Activated gamma-delta T cell treated with anti-CD3 and anti-CD28 coated beads, Interleukin-2, amount 50 U/mL, for 16 hours (primary cell): Measurements from ENCODE around the gene CDCP1.

Experiments
- DNase-seq: peaks from one replicate; pipeline ENCODE4 v3.0.0-alpha.2; 2020; ENCODE audit warnings: low read depth

Gene CDCP1

DNA sequence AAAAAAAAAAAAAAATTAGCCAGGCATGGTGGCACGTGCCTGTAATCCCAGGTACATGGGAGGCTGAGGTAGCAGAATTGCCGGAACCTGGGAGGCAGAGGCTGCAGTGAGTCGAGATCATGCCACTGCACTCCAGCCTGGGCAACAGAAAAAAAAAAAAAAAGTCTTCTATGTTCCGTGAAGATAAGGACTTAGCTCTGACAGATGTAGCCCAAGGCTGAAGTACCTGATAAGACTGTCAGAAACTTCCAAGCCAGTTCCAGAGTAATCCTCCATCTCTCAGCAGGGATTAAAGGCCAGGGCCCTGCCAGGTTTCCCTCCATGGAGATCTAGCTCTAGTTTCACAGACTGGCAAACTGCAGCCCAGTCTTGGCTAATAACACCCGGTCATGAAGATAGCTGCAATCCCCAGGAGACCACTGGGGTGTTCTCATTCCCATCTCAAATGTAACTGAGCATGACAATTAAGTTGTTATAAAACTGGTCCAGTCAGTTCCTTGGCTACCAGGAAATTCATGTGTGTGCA, 8.5 kb downstream of the CDCP1 start:
- no peak for DNase-seq

DNA sequence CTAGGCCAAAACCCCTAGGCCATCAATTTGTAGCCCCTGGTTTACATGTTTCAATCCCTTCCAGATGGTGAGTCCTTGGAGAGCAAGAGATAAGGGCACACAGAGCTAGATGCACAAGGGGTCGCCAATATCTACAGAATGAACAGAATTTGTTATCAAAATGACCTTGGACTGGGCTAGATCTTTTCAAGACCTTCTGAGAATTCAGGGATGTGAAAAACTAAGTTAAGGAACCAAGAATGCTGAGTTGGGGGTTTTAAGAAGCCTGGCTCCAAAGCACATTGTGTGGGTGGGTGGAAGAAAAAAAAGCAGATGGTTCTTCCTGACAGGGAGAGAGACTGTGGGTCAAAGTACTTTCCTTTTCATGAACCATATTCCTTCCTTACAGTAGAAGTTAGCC, 10.2 kb downstream of the CDCP1 start:
- DNase-seq, result no peak

DNA sequence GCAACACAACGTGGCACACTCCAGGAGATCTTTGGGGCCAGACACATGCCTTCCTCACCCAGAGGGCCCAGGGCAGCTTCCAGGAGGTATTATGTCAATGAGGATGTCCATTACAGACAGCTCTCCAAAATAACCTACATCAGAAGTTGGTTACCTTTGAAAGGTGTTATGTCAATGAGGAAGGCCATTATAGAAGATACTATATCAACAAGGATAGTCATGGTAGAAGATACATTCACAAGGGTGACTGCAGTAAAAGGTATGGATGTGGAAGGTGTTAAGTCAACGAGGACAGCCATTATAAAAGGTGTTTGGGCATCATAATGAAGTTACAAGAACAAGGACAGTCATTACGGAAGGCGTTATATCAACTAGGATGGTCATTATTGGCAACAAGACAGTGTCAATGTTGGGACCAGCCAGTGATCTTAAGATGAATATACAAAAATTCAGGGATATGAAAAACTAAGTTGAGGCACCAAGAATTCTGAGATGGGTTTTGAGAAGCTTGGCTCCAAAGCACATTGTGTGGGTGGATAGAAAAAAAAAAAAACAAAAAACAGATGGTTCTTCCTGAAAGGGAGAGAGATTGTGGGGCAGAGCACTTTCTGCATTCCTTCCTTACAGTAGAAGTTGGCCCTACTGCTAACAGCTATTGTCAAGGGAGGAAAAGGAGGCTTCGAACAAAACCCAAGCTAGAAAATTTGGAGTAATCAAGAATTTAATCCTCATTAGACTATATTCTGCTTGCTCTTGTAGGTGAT, 11.2 kb downstream of the CDCP1 start:
- no peak for DNase-seq

GRCh38 chr3:45132568-45133211, 13.5 kb downstream of the CDCP1 start:
- DNase-seq, result no peak

DNA sequence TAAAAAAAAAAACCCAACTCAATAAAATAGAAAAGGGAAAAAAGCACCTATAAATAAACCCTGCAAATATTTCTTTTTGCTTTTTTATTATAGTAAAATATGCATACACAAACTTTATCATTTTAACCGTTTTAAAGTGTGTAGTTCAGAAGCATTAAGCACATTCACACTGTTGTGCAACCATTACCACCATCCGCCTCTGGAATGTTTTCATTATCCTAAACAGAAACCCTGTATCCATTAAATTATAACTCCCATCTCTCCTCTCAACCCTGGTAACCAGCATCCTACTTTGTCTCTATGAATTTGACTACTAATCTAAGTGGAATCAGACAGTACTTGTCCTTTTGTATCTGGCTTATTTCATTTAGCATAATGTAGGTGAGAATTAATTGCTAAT, 15.0 kb downstream of the CDCP1 start:
- DNase-seq, result no peak

GRCh38 chr3:45130476-45130875, 15.7 kb downstream of the CDCP1 start:
- DNase-seq, result no peak

- DNase-seq, result no peak
Measured at GRCh38 chr3:45128950-45129349, 17.2 kb downstream of the CDCP1 start.

- DNase-seq, result no peak
Measured at GRCh38 chr3:45127130-45127822, 18.9 kb downstream of the CDCP1 start.

GRCh38 chr3:45126730-45127129, 19.4 kb downstream of the CDCP1 start:
- DNase-seq, result no peak

- DNase-seq, result no peak
Measured at GRCh38 chr3:45125550-45126026, 20.6 kb downstream of the CDCP1 start.

- no peak for DNase-seq
Measured at GRCh38 chr3:45124956-45125355, 21.2 kb downstream of the CDCP1 start.

- DNase-seq, result no peak
Measured at GRCh38 chr3:45124352-45124751, 21.8 kb downstream of the CDCP1 start.

DNA sequence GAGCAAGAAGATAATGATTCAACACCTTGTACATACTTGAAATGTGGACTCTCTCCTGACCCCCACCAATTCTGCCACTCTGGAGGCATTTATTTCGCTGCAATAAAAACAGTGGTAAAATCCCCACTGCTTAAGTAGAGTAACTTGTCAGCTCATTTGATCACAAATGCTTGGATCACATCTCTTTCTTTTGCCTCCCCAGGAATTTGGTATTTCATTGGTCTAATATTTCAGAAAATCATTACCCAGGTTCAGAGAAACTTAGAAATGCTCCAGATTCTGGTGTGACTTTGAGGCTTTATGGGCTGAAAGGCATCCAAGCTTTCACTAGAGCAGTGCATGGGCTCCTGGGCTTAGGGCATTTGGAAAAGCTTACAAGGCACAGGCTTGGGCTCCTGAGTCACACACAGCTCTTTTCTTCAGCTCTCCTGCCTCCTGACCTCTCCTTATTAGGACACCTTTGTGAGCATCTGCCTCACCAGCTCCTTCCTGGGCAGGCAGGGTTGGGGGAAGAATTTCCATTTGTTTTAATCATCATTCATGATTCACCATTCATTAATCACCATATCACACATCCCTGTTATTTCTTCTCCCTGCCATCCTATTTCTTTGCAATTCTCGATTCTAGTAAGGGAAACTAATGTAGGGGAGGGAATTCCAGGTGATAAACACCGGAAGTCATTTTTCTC, 22.5 kb downstream of the CDCP1 start:
- no peak for DNase-seq

- no peak for DNase-seq
Measured at GRCh38 chr3:45123030-45123429, 23.1 kb downstream of the CDCP1 start.

GRCh38 chr3:45120359-45121158, 25.6 kb downstream of the CDCP1 start:
- no peak for DNase-seq

DNA sequence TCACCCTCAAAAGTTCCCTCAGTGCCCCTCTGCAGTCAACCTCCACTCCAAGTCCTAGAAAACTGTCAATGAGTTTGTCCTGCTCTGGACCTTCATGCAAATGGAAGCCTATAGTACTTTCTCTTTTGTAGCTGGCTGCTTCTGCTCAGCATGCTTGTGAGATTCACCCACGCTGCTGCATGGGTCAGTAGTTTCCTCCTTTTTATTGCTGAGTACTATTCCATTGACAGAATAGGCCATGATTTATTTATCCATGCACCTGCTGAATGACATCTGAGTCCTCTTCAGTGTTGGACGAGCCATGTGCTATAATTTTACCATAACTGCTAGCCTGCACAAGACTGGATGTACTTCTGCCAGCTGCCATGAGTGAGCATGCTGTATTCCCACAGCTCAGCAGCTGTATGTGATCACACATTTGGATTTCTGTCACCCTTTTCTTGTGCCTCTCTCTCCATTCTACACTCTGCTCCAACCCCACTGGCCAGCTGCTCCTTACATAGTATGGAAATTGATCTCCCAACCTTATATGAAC, 26.3 kb downstream of the CDCP1 start:
- no peak for DNase-seq

DNA sequence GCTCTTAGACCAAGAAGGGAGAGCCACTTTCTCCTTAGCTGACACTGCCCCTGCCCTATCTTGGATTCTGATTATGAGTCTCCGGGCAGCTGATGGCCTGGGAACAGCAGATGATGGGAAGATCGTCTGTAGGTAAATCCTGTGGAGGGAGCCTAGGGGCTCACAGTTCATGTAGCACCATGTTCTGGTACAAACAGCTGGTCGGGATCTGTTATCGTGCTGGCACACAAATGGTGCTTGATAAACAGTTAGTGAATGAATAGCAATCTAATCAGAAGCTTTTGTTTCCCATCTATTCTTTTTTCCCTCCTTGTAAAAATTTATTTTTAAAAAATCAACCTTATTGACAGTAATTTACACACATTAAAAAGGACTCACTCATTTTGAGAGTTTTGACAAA, 26.8 kb downstream of the CDCP1 start:
- no peak for DNase-seq

DNA sequence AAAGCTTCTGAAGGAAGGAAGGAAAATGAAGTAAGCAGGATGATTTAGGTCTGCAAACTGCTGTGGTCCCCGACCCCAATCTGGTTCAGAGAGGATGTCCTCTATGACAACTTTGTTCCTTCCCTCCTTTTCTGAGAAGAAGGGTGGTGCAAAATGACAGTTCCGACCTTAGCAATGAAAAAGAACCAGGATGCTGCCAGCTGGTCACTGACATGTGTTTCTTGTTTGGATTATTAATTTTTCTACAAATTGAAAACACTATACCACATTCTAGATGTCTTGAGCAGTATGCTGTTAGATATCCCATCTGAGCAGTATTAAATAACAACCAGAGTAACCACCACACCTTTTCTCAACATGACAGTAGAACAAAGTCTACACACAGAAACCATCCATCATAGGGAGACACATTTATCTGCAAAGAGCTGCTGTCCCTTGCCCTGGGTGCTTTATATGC, 27.5 kb downstream of the CDCP1 start:
- no peak for DNase-seq

GRCh38 chr3:45116350-45116749, 29.8 kb downstream of the CDCP1 start:
- no peak for DNase-seq

- DNase-seq, result no peak
Measured at GRCh38 chr3:45113625-45114050, 32.5 kb downstream of the CDCP1 start.

DNA sequence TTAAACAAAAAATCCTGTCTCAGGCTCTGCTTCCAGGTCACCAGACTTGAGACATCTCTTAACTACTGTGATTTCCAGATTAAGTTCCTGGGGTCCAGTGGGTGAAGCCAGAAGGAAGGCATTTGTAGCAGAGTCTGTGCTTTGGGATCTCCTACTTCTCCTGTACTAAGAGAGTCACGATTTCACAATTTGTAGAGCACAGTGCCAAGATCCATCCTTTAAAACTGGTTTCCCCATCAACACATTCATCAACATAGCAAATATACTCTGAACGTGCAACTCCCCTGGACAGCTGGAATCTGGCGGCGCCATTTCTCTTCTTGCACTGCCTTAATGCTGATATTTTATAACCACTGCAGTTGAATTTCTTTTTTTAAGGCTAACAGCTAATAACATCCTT, 33.2 kb downstream of the CDCP1 start:
- no peak for DNase-seq
